Fibroblast of the aortic adventitia (primary cell): ENCODE measurements around the gene ZNF223. TPM values are rescaled to one million over a fixed set of nuclear protein-coding genes. Genes with fewer than 3 reads are reported as not detected.

Experiments used
- DNase-seq: peaks from one replicate; pipeline ENCODE4 v3.0.0-alpha.2; 2010; ENCODE audit warnings: low read depth
- H3K4me3 ChIP-seq: 2 replicates; pipeline ENCODE4 v1.5.1; 2011; ENCODE audit warnings: low read depth, mild to moderate bottlenecking, control low read depth, low read length, moderate library complexity
- CTCF ChIP-seq: IDR thresholded peaks from 2 replicates; pipeline ENCODE4 v1.5.1; 2011; ENCODE audit warnings: mild to moderate bottlenecking, low read length, control low read depth, inconsistent platforms; ENCODE audit not compliant: insufficient read depth
- total RNA-seq: library from RNA; depleted of rRNA; stranded (reverse); fragments of >200 nt; gene quantifications from 2 replicates; pipeline ENCODE4 v1.2.3, GENCODE V29; 2012; ENCODE audit warnings: low replicate concordance

The ZNF223 gene
- total RNA-seq, 1 donor, result 6.5 TPM

GRCh38 chr19:44032001-44032610 is 19.7 kb upstream of the ZNF223 start:
- no peak for TF ChIP-seq CTCF
- no peak overlapping the region for H3K4me3 ChIP-seq
- no peak for DNase-seq

- H3K4me3 ChIP-seq, result no peak overlapping the region
- no peak for TF ChIP-seq CTCF
- DNase-seq, result no peak
Observed at GRCh38 chr19:44042147-44042546, 9.7 kb upstream of the ZNF223 start.

- H3K4me3 ChIP-seq, result peak overlapping the region; percentile 95
- TF ChIP-seq CTCF, result no peak
- DNase-seq, result no peak
Observed at GRCh38 chr19:44050740-44051649, 841 bp upstream of the ZNF223 start.

- no peak for DNase-seq
- H3K4me3 ChIP-seq, result no peak overlapping the region
- no peak for TF ChIP-seq CTCF
Observed at GRCh38 chr19:44055870-44056269, 4.0 kb downstream of the ZNF223 start.

- DNase-seq, result no peak
- H3K4me3 ChIP-seq, result no peak overlapping the region
Observed at GRCh38 chr19:44059229-44059628, 7.4 kb downstream of the ZNF223 start.

GRCh38 chr19:44061038-44061437 is 9.2 kb downstream of the ZNF223 start:
- no peak for DNase-seq
- no peak for TF ChIP-seq CTCF
- H3K4me3 ChIP-seq, result no peak overlapping the region

More at GRCh38 chr19:44059229-44059628, 7.4 kb downstream of the ZNF223 start:
- TF ChIP-seq CTCF, result no peak
